CD4-positive, alpha-beta T cell (primary cell): Measurements from ENCODE around the gene ZAP70. TPM values are rescaled to one million over a fixed set of nuclear protein-coding genes. Genes with fewer than 3 reads are reported as not detected.

ENCODE experiments used
- ATAC-seq: fragments of 200-7000 bp; cut with Tn5 transposase; one replicate; pipeline ENCODE4 v1.10.0; 2022; ENCODE audit warnings: mild to moderate bottlenecking; ENCODE audit not compliant: poor library complexity
- CTCF ChIA-PET: fragments of 350-600 bp; sonication (Branson Sonifier 250); formaldehyde crosslinking; loops from one replicate; lab custom pipeline; 2021; ENCODE audit warnings: antibody characterized with exemption, inconsistent platforms; lab: Charles Lee
- POLR2A ChIA-PET: fragments of 350-600 bp; sonication (Branson Sonifier 250); formaldehyde crosslinking; loops from one replicate; lab custom pipeline; 2021; ENCODE audit warnings: antibody characterized with exemption, inconsistent platforms; lab: Charles Lee
- DNase-seq, 14 experiments: peaks; one replicate each; pipeline ENCODE4 v3.0.0-alpha.2; 2013 to 2020; ENCODE audit warnings: mixed read lengths in 2 of 14
- H3K27ac ChIP-seq, 2 donors: one replicate each; pipeline versions ENCODE4 v1.5.1 to v1.7.0; 2013; ENCODE audit warnings: low read length in 2 of 2, low read depth in 1 of 2, mild to moderate bottlenecking in 1 of 2
- H3K27me3 ChIP-seq, 2 experiments: 1 replicate in 1 of 2; 2 replicates in 1 of 2; pipeline versions ENCODE4 v1.6.1 to v1.7.0; 2013; ENCODE audit warnings: low read length in 2 of 2, control low read depth in 1 of 2, mild to moderate bottlenecking in 1 of 2, moderate library complexity in 1 of 2; ENCODE audit not compliant: insufficient read depth in 2 of 2, control insufficient read depth in 1 of 2
- H3K36me3 ChIP-seq: one replicate; pipeline ENCODE4 v1.6.1; 2013; ENCODE audit warnings: low read length, control low read depth; ENCODE audit not compliant: insufficient read depth
- H3K4me1 ChIP-seq: one replicate; pipeline ENCODE4 v1.6.1; 2013; ENCODE audit warnings: low read length, control low read depth; ENCODE audit not compliant: insufficient read depth
- H3K4me3 ChIP-seq: one replicate; pipeline ENCODE4 v1.5.1; 2013; ENCODE audit warnings: mild to moderate bottlenecking, low read length, moderate library complexity
- H3K9me3 ChIP-seq, 2 experiments: 1 replicate in 1 of 2; 2 replicates in 1 of 2; pipeline versions ENCODE4 v1.6.1 to v1.7.0; 2013; ENCODE audit warnings: low read length in 2 of 2, mild to moderate bottlenecking in 2 of 2, control low read depth in 1 of 2, moderate library complexity in 1 of 2; ENCODE audit not compliant: control insufficient read depth in 1 of 2, insufficient read depth in 1 of 2
- H3K27ac Mint-ChIP-seq: one replicate; pipeline ENCODE4 v1.8.0; 2020; ENCODE audit warnings: mixed read lengths
- H3K27me3 Mint-ChIP-seq: one replicate; pipeline ENCODE4 v1.8.0; 2021; ENCODE audit warnings: mixed read lengths
- H3K36me3 Mint-ChIP-seq: one replicate; pipeline ENCODE4 v1.8.0; 2021; ENCODE audit warnings: low read depth, mixed read lengths
- H3K4me1 Mint-ChIP-seq: one replicate; pipeline ENCODE4 v1.8.0; 2021; ENCODE audit warnings: low read depth, mixed read lengths
- H3K4me3 Mint-ChIP-seq: one replicate; pipeline ENCODE4 v1.8.0; 2020; ENCODE audit warnings: mild to moderate bottlenecking, mixed read lengths
- H3K9me3 Mint-ChIP-seq: one replicate; pipeline ENCODE4 v1.8.0; 2020; ENCODE audit warnings: mixed read lengths
- CTCF ChIP-seq: fragments of 200-600 bp; IDR thresholded peaks from one replicate; pipeline ENCODE4 v1.8.0; 2022; ENCODE audit warnings: antibody characterized with exemption, mild to moderate bottlenecking
- intact Hi-C, 2 experiments: fragments of 100-400 bp; cut with DNase I in 1 of 2; cut with micrococcal nuclease in 1 of 2; formaldehyde crosslinking; loops; one replicate each; pipeline versions ENCODE4 v1.15.1 to v1.9.0; 2023 to 2025; cut with DNase I, micrococcal nuclease
- total RNA-seq, 174 experiments: library from RNA in 2 of 174; stranded (reverse) in 2 of 174; gene quantifications; one replicate each; pipeline ENCODE4 v1.2.3 and lab custom pipeline; 2021 to 2026

Gene ZAP70
- total RNA-seq, 2 experiments from 2014 or later: 440 to 470 TPM

GRCh38 chr2:97765933-97766332, 52.6 kb downstream of the ZAP70 start:
- Mint-ChIP-seq H3K27ac (no peak overlapping the region), H3K4me1 (peaks cover 16% of the 10 kb centered on the region), H3K4me3 (no peak overlapping the region), H3K36me3 (peaks cover 71% of the 10 kb centered on the region), H3K27me3 (no peaks in the 10 kb centered on the region), H3K9me3 (no peaks in the 10 kb centered on the region)
- Histone ChIP-seq H3K27me3 (no peaks in the 10 kb centered on the region), H3K36me3 (peaks cover 47% of the 10 kb centered on the region), H3K4me3 (no peak overlapping the region), H3K4me1 (peaks cover 22% of the 10 kb centered on the region), H3K9me3 (no peaks in the 10 kb centered on the region), H3K27ac (no peak overlapping the region)
- no peak for TF ChIP-seq CTCF
- DNase-seq: no peak
- intact Hi-C loops: no loop called here
- CTCF ChIA-PET: interaction anchor here (0.8 to 1.6 kb wide), 2 partner anchors 25 to 26 kb away, joined by 3 to 6 read pairs; no protein-coding TSS in a partner anchor
- ATAC-seq: no peak
- POLR2A ChIA-PET: no interaction called here

GRCh38 chr2:97766567-97766966, 53.2 kb downstream of the ZAP70 start:
- Mint-ChIP-seq H3K27ac (no peak overlapping the region), H3K4me1 (peaks cover 11% of the 10 kb centered on the region), H3K9me3 (no peaks in the 10 kb centered on the region), H3K27me3 (no peaks in the 10 kb centered on the region), H3K4me3 (no peak overlapping the region), H3K36me3 (peaks cover 71% of the 10 kb centered on the region)
- ATAC-seq (no peak), DNase-seq (no peak)
- intact Hi-C loops: no loop called here
- CTCF ChIA-PET: interaction anchor here (1.4 to 1.6 kb wide), 2 partner anchors 8 to 26 kb away, joined by 4 to 6 read pairs; no protein-coding TSS in a partner anchor
- POLR2A ChIA-PET: interaction anchor here (0.9 kb wide), 1 partner anchor 37 kb away, joined by 3 read pairs; no protein-coding TSS in a partner anchor
- Histone ChIP-seq H3K27ac (no peak overlapping the region), H3K4me1 (peaks cover 15% of the 10 kb centered on the region), H3K27me3 (no peaks in the 10 kb centered on the region), H3K36me3 (peaks cover 47% of the 10 kb centered on the region), H3K4me3 (no peak overlapping the region), H3K9me3 (no peaks in the 10 kb centered on the region)
- no peak for TF ChIP-seq CTCF

- Mint-ChIP-seq H3K36me3 (peaks cover 74% of the 10 kb centered on the region), H3K27ac (no peak overlapping the region), H3K27me3 (no peaks in the 10 kb centered on the region), H3K4me3 (no peak overlapping the region), H3K4me1 (peaks cover 3% of the 10 kb centered on the region), H3K9me3 (no peaks in the 10 kb centered on the region)
- no peak overlapping the region for H3K27ac ChIP-seq
- H3K4me3 ChIP-seq: no peak overlapping the region
- no peak for ATAC-seq
- no peak for TF ChIP-seq CTCF
- intact Hi-C loops: no loop called here
- no peak for DNase-seq
- POLR2A ChIA-PET: no interaction called here
- H3K4me1 ChIP-seq: no peaks in the 10 kb centered on the region
- peaks cover 32% of the 10 kb centered on the region for H3K36me3 ChIP-seq
- CTCF ChIA-PET: no interaction called here
- H3K27me3 ChIP-seq: no peaks in the 10 kb centered on the region
- no peaks in the 10 kb centered on the region for H3K9me3 ChIP-seq
Observed at GRCh38 chr2:97769308-97769707, 55.9 kb downstream of the ZAP70 start.
